HepG2 (cell line): ENCODE measurements around the gene NUAK1. TPM values are rescaled to one million over a fixed set of nuclear protein-coding genes. Genes with fewer than 3 reads are reported as not detected.
A peak's percentile ranks its signal among the peaks of the same experiment; 100 is the strongest.

ENCODE experiments used
- HMG20A ChIP-seq: IDR thresholded peaks from 2 replicates; pipeline ENCODE4 v1.6.1; 2016; ENCODE audit warnings: borderline replicate concordance
- JUND ChIP-seq: sonication (generic); formaldehyde crosslinking; IDR thresholded peaks from 2 replicates; pipeline ENCODE4 v1.8.0; 2022; ENCODE audit warnings: mild to moderate bottlenecking, missing genetic modification reagents
- KDM2A ChIP-seq: sonication (generic); formaldehyde crosslinking; IDR thresholded peaks from 2 replicates; pipeline ENCODE4 v1.4.0; 2020; ENCODE audit warnings: low read depth, missing genetic modification reagents, borderline replicate concordance
- MAZ ChIP-seq, 2 experiments: sonication (generic) in 1 of 2; formaldehyde crosslinking in 1 of 2; IDR thresholded peaks; 2 replicates each; pipeline versions ENCODE4 v1.5.0 to v1.6.1; 2012 to 2020; ENCODE audit warnings: low read depth in 2 of 2, mild to moderate bottlenecking in 2 of 2, borderline replicate concordance in 1 of 2, improper control_type of control experiment in 1 of 2, low read length in 1 of 2, missing genetic modification reagents in 1 of 2, moderate library complexity in 1 of 2
- MIER3 ChIP-seq: IDR thresholded peaks from 2 replicates; pipeline ENCODE4 v1.6.1; 2016; ENCODE audit warnings: missing compliant biosample characterization, borderline replicate concordance
- NR2C2 ChIP-seq: sonication (generic); formaldehyde crosslinking; IDR thresholded peaks from 2 replicates; pipeline ENCODE4 v1.4.0; 2020; ENCODE audit warnings: missing genetic modification reagents, mild to moderate bottlenecking, moderate library complexity, borderline replicate concordance
- PAX8 ChIP-seq: sonication (generic); formaldehyde crosslinking; IDR thresholded peaks from 2 replicates; pipeline ENCODE4 v1.8.0; 2022; ENCODE audit warnings: mild to moderate bottlenecking, missing genetic modification reagents, borderline replicate concordance
- PITX1 ChIP-seq: sonication (generic); formaldehyde crosslinking; IDR thresholded peaks from 2 replicates; pipeline ENCODE4 v1.5.1; 2020; ENCODE audit warnings: mild to moderate bottlenecking, missing genetic modification reagents
- PRDM15 ChIP-seq: sonication (generic); formaldehyde crosslinking; IDR thresholded peaks from 2 replicates; pipeline ENCODE4 v1.4.0; 2020; ENCODE audit warnings: missing genetic modification reagents
- RBAK ChIP-seq: sonication (generic); formaldehyde crosslinking; IDR thresholded peaks from 2 replicates; pipeline ENCODE4 v1.5.1; 2020; ENCODE audit warnings: mild to moderate bottlenecking, missing genetic modification reagents
- RBM39 ChIP-seq: fragments of 200-400 bp; formaldehyde crosslinking; IDR thresholded peaks from one replicate; pipeline ENCODE4 v1.6.1; 2018; ENCODE audit warnings: antibody characterized with exemption, mild to moderate bottlenecking, low read depth, low read length; ENCODE audit not compliant: poor library complexity, severe bottlenecking
- SALL2 ChIP-seq: sonication (generic); formaldehyde crosslinking; IDR thresholded peaks from 2 replicates; pipeline ENCODE4 v1.8.1; 2023; ENCODE audit warnings: mild to moderate bottlenecking, missing genetic modification reagents, inconsistent platforms
- SNRNP70 ChIP-seq: fragments of 200-400 bp; formaldehyde crosslinking; IDR thresholded peaks from 2 replicates; pipeline ENCODE4 v1.6.1; 2017; ENCODE audit warnings: mild to moderate bottlenecking, low read depth, low read length, moderate library complexity
- ZFP91 ChIP-seq: sonication (generic); formaldehyde crosslinking; IDR thresholded peaks from 2 replicates; pipeline ENCODE4 v1.9.0; 2022; ENCODE audit warnings: missing genetic modification reagents, mild to moderate bottlenecking, borderline replicate concordance
- ZNF136 ChIP-seq: sonication (generic); formaldehyde crosslinking; IDR thresholded peaks from 2 replicates; pipeline ENCODE4 v1.8.1; 2022; ENCODE audit warnings: low read depth, mild to moderate bottlenecking, moderate library complexity, missing genetic modification reagents
- ZNF224 ChIP-seq: sonication (generic); formaldehyde crosslinking; IDR thresholded peaks from 2 replicates; pipeline ENCODE4 v1.5.0; 2020; ENCODE audit warnings: mild to moderate bottlenecking, missing genetic modification reagents
- ZNF331 ChIP-seq: sonication (generic); formaldehyde crosslinking; IDR thresholded peaks from 2 replicates; pipeline ENCODE4 v1.4.0; 2020; ENCODE audit warnings: missing genetic modification reagents
- ZNF501 ChIP-seq: sonication (generic); formaldehyde crosslinking; IDR thresholded peaks from 2 replicates; pipeline ENCODE4 v1.5.1; 2020; ENCODE audit warnings: mild to moderate bottlenecking, moderate library complexity, missing genetic modification reagents
- ZNF703 ChIP-seq: sonication (generic); formaldehyde crosslinking; IDR thresholded peaks from 2 replicates; pipeline ENCODE4 v1.5.1; 2020; ENCODE audit warnings: missing genetic modification reagents, mild to moderate bottlenecking, moderate library complexity, borderline replicate concordance
- ZNF770 ChIP-seq: sonication (generic); formaldehyde crosslinking; IDR thresholded peaks from 2 replicates; pipeline ENCODE4 v1.5.0; 2020; ENCODE audit warnings: mild to moderate bottlenecking, missing genetic modification reagents
- ZNF773 ChIP-seq: sonication (generic); formaldehyde crosslinking; IDR thresholded peaks from 2 replicates; pipeline ENCODE4 v1.4.0; 2020; ENCODE audit warnings: missing genetic modification reagents, borderline replicate concordance
- ZSCAN31 ChIP-seq: sonication (generic); formaldehyde crosslinking; IDR thresholded peaks from 2 replicates; pipeline ENCODE4 v1.5.0; 2020; ENCODE audit warnings: low read depth, mild to moderate bottlenecking, missing genetic modification reagents
- polyA plus RNA-seq, 8 experiments: library from polyadenylated mRNA; depleted of rRNA in 3 of 8; stranded (reverse) in 7 of 8; unstranded in 1 of 8; fragments of >200 nt; fragmentation: Illumina TruSeq in 4 of 8; extraction: Trizol in 4 of 8; gene quantifications; 2 replicates each; pipeline versions ENCODE4 v1.2.1 to v1.2.3, GENCODE V29; 2011 to 2016; ENCODE audit warnings: low read depth in 4 of 8, missing spikeins in 1 of 8, mixed read lengths in 1 of 8; ENCODE audit not compliant: insufficient read depth in 1 of 8
- total RNA-seq, 5 experiments: library from RNA; depleted of rRNA; stranded (reverse); fragments of >200 nt; fragmentation: Illumina TruSeq; extraction: Trizol; gene quantifications; 2 replicates each; pipeline ENCODE4 v1.2.3, GENCODE V29; 2016; ENCODE audit warnings: low read depth in 1 of 5

Gene NUAK1
- total and polyA plus RNA-seq, 2 of the 13 experiments (the other 11 are each of a cell fraction or from before 2014, with no cell fraction given), result 1.7 to 1.9 TPM

GRCh38 chr12:106120519-106121105, 18.1 kb downstream of the NUAK1 start (continued):
- TF ChIP-seq ZNF703, result no peak
- peak; percentile 35 for TF ChIP-seq ZNF331 (CRISPR knock-in tag)
- TF ChIP-seq ZNF501 (CRISPR knock-in tag), result 0 out of 2 replicates have a peak, but pooled peaks have one; percentile 61
- TF ChIP-seq SALL2 (CRISPR knock-in tag), result peak; percentile 86; the same call in 1 of the 2 replicates
- TF ChIP-seq ZNF224 (CRISPR knock-in tag), result no peak
- TF ChIP-seq ZNF136, result no peak
- peak; percentile 59; the same call in 1 of the 2 replicates for TF ChIP-seq ZNF770 (CRISPR knock-in tag)
- TF ChIP-seq HMG20A (CRISPR knock-in tag), result peak; percentile 78
- no peak; the same call in 1 of the 2 replicates for TF ChIP-seq RBAK (CRISPR knock-in tag)
- no peak for TF ChIP-seq RBM39
- TF ChIP-seq ZFP91 (CRISPR knock-in tag), result peak; percentile 72; the same call in 1 of the 2 replicates
- TF ChIP-seq SNRNP70, result no peak
- no peak for TF ChIP-seq ZNF773 (CRISPR knock-in tag)
- no peak for TF ChIP-seq PRDM15 (CRISPR knock-in tag)
- TF ChIP-seq MAZ (IDR thresholded peaks at IDR 0.05; ENCODE audit: borderline replicate concordance, low read depth, low read length), result no peak
- TF ChIP-seq MAZ (CRISPR knock-in tag; IDR thresholded peaks at IDR 0.05; ENCODE audit: low read depth), result peak; percentile 56
- peak; percentile 75; the same call in 1 of the 2 replicates for TF ChIP-seq PITX1 (CRISPR knock-in tag)
- 0 out of 2 replicates have a peak, but pooled peaks have one; percentile 38 for TF ChIP-seq ZSCAN31
- TF ChIP-seq KDM2A, result peak; percentile 51; the same call in 1 of the 2 replicates
- peak; percentile 87 for TF ChIP-seq NR2C2
- TF ChIP-seq JUND (CRISPR knock-in tag), result 0 out of 2 replicates have a peak, but pooled peaks have one; percentile 60
- no peak for TF ChIP-seq PAX8 (CRISPR knock-in tag)
- TF ChIP-seq MIER3 (CRISPR knock-in tag), result peak; percentile 79; the same call in 1 of the 2 replicates
